Left ventricle myocardium inferior (tissue), 1 donor: ENCODE measurements around the gene VRK1. TPM values are rescaled to one million over a fixed set of nuclear protein-coding genes. Genes with fewer than 3 reads are reported as not detected.

Experiments
- DNase-seq: peaks from one replicate; pipeline ENCODE4 v3.0.0-alpha.2; 2020
- H3K27ac ChIP-seq: fragments of 200-600 bp; replicated peaks from 2 replicates; pipeline ENCODE4 v1.8.0; 2021
- H3K27me3 ChIP-seq: fragments of 200-600 bp; 2 replicates; pipeline ENCODE4 v1.8.0; 2021; ENCODE audit warnings: low read depth
- H3K36me3 ChIP-seq: fragments of 200-600 bp; 2 replicates; pipeline ENCODE4 v1.8.0; 2021
- H3K4me1 ChIP-seq: fragments of 200-600 bp; 2 replicates; pipeline ENCODE4 v1.8.0; 2021
- H3K4me3 ChIP-seq: fragments of 200-600 bp; 2 replicates; pipeline ENCODE4 v1.8.0; 2021; ENCODE audit warnings: mild to moderate bottlenecking, moderate library complexity
- H3K9me3 ChIP-seq: fragments of 200-600 bp; replicated peaks from 2 replicates; pipeline ENCODE4 v1.8.0; 2021
- intact Hi-C: fragments of 100-400 bp; cut with micrococcal nuclease; formaldehyde crosslinking; loops from one replicate; pipeline ENCODE4 v1.11.0; 2022
- total RNA-seq: library from RNA; stranded (reverse); fragmentation: NEBNext Ultra II Directional; extraction: Animal tissue kit (Norgen Biotek cat#: 25700); gene quantifications from one replicate; pipeline ENCODE4 v1.2.1, GENCODE V29; 2021
- TF ChIP-seq, protein P1 (sequence below): fragments of 200-600 bp; IDR thresholded peaks from 2 replicates; pipeline ENCODE4 v1.8.0; 2021; ENCODE audit warnings: antibody characterized with exemption, mild to moderate bottlenecking, borderline replicate concordance
- donor health status: DM: no; HTN: yes; CAD: no; lungs with severe emphysema.

VRK1 gene
- total RNA-seq, 1 donor from 2014 or later = 6.5 TPM

DNA sequence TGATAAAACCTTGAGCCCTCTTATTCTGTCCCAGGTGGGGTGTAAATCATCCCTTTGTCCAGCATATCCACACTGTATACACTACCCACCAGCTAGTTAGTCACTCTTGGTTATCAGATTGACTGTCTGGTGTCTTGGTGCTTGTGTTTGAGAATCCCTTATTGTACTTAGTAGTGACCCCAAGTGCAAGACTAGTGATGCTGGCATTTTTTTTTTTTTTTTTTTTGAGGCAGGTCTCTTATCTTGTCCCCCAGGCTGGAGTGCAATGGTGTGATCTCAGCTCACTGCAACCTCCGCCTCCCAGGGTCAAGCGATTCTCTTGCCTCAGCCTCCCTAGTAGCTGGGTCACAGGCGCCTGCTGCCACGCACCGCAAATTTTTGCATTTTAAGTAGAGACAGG, 5.8 kb downstream of the VRK1 start:
- no peak overlapping the region for H3K27ac ChIP-seq
- TF ChIP-seq, protein P1, sequence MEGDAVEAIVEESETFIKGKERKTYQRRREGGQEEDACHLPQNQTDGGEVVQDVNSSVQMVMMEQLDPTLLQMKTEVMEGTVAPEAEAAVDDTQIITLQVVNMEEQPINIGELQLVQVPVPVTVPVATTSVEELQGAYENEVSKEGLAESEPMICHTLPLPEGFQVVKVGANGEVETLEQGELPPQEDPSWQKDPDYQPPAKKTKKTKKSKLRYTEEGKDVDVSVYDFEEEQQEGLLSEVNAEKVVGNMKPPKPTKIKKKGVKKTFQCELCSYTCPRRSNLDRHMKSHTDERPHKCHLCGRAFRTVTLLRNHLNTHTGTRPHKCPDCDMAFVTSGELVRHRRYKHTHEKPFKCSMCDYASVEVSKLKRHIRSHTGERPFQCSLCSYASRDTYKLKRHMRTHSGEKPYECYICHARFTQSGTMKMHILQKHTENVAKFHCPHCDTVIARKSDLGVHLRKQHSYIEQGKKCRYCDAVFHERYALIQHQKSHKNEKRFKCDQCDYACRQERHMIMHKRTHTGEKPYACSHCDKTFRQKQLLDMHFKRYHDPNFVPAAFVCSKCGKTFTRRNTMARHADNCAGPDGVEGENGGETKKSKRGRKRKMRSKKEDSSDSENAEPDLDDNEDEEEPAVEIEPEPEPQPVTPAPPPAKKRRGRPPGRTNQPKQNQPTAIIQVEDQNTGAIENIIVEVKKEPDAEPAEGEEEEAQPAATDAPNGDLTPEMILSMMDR = no peak
- H3K4me3 ChIP-seq = no peak overlapping the region
- intact Hi-C loops = no loop called here
- H3K9me3 ChIP-seq = no peaks in the 10 kb centered on the region
- H3K36me3 ChIP-seq = no peaks in the 10 kb centered on the region
- peaks cover 25% of the 10 kb centered on the region for H3K4me1 ChIP-seq
- no peaks in the 10 kb centered on the region for H3K27me3 ChIP-seq
- DNase-seq = no peak

DNA sequence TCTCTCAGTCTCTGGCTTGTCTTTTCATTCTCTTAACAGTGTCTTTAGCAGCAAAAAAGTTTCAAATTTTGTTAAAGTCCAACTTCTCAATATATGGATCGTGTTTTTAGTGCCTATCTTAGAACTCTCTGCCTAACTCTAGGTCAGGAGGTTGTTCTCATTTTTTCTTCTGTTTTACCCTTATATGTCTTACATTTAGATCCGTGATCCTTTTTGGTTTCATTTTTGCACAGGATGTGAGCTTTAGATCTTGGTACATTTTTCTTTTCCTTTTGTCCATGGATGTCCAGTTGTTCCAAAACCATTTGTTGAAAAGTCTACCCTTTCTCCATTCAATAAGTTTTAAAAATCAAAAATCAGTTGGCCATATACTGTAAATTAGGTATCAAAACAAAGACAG, 6.8 kb downstream of the VRK1 start:
- H3K27me3 ChIP-seq = no peaks in the 10 kb centered on the region
- no peak overlapping the region for H3K4me3 ChIP-seq
- intact Hi-C loops = no loop called here
- no peaks in the 10 kb centered on the region for H3K9me3 ChIP-seq
- H3K27ac ChIP-seq = no peak overlapping the region
- peaks cover 18% of the 10 kb centered on the region for H3K4me1 ChIP-seq
- H3K36me3 ChIP-seq = no peaks in the 10 kb centered on the region
- TF ChIP-seq, protein P1 = no peak
- no peak for DNase-seq

DNA sequence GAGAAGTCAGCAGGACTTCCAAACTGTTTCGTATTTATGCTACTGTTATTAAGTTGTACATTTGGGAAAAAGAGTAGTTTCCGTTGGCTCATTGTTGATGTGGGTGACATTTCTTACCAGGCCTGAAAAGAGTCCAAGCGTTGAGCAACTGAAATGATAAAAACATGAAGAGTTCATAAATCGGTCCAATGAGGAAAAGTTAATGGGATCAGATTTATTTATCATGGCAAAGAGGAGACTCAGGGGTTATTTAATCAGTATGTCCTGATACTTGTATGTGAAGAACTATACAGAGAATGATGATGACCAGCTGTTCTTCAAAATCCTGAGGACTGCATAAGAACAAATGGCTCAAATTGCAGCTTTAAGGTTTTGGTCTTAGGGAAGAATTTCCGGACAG, 7.7 kb downstream of the VRK1 start:
- intact Hi-C loops = no loop called here
- Histone ChIP-seq H3K27me3 (no peaks in the 10 kb centered on the region), H3K27ac (no peak overlapping the region), H3K4me3 (no peak overlapping the region), H3K4me1 (peaks cover 18% of the 10 kb centered on the region), H3K36me3 (no peaks in the 10 kb centered on the region), H3K9me3 (no peaks in the 10 kb centered on the region)
- TF ChIP-seq, protein P1 = no peak
- DNase-seq = no peak

DNA sequence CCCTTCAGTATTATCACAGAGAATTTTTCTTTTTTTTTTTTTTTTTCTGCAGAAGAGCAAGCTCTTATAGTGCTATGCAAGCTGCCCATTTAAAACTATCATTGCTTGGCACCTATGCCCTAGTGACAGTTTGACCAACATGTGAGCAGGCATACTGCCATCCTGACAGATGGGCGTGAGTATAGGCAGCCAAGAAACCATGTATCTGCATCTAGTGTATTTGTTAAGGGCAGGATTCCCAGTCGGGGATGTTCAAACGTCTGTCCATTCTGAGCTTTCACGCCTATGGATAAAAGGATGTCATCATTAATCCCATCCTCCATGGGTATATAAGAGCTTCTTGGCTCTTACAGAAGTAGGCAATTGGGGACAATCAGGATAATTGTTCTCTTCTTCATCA, 8.8 kb downstream of the VRK1 start:
- TF ChIP-seq, protein P1 = no peak
- DNase-seq = peak; percentile 20

DNA sequence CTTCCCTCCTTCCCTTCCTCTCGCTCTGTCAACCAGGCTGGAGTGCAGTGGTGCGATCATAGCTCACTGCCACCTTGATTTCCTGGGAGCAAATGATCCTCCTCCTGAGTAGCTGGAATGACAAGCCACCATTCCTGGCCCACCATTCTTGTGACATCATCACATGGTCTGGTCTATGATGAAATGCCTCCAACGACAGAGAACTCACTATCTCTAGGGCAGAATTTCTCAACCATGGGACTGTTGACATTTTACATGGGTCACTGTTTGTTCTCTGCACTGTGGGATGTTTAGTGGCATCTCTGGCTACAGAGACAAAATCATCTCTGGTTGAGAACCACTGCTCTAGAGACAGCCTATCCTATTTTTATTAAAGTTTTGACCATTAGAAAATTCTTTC, 9.7 kb downstream of the VRK1 start:
- Histone ChIP-seq H3K27me3 (no peaks in the 10 kb centered on the region), H3K9me3 (no peaks in the 10 kb centered on the region), H3K36me3 (no peaks in the 10 kb centered on the region), H3K4me3 (no peak overlapping the region), H3K27ac (no peak overlapping the region), H3K4me1 (peaks cover 18% of the 10 kb centered on the region)
- intact Hi-C loops = no loop called here
- DNase-seq = no peak
- TF ChIP-seq, protein P1 = no peak

More for the DNA sequence above, 8.8 kb downstream of the VRK1 start:
- Histone ChIP-seq H3K4me1 (peaks cover 18% of the 10 kb centered on the region), H3K9me3 (no peaks in the 10 kb centered on the region), H3K4me3 (no peak overlapping the region), H3K27me3 (no peaks in the 10 kb centered on the region), H3K36me3 (no peaks in the 10 kb centered on the region), H3K27ac (no peak overlapping the region)
- intact Hi-C loops = no loop called here
